NCI-H446 (cell line): ENCODE data around the gene CSNK2A1.
"Not testable (repeated sequence)": the region's sequence is repeated elsewhere in the genome, so short reads cannot be mapped to it uniquely, and the experiment has no call there.

Experiments used
- DNase-seq, 2 experiments: peaks; one replicate each; lab custom pipeline; 2025; lab: John Stamatoyannopoulos, UW

CSNK2A1 gene

GRCh38 chr20:543369-544152 lies at the start of gene CSNK2A1:
CSNK2A1 (minus strand) TSS chr20:543790; CDS start chr20:508551, 35,239 bp downstream.
- DNase-seq: peak; percentile 89 to 96

GRCh38 chr20:592506-592905 lies 48.9 kb upstream of the CSNK2A1 start:
- DNase-seq: no peak

DNA sequence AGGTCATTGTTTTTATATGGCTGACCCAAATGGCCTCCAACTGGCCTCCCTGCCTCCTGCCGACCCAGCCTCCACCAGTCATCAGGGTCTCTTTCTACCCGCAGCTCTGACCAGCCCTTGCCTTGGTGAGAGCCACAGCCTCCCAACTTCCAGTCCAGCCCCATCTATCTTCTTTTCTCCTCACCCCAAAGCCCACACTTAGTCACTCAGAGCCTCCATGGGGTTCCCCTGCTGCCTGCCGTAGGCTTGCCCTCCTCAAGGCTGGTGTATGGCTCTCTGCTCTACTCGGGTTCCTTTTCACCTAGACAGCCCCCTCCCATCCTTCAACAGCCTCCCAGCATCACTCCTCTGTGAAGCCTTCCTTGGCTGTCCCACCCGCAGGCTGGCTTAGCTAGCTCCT lies 48.4 kb upstream of the CSNK2A1 start:
- no peak for DNase-seq

DNA sequence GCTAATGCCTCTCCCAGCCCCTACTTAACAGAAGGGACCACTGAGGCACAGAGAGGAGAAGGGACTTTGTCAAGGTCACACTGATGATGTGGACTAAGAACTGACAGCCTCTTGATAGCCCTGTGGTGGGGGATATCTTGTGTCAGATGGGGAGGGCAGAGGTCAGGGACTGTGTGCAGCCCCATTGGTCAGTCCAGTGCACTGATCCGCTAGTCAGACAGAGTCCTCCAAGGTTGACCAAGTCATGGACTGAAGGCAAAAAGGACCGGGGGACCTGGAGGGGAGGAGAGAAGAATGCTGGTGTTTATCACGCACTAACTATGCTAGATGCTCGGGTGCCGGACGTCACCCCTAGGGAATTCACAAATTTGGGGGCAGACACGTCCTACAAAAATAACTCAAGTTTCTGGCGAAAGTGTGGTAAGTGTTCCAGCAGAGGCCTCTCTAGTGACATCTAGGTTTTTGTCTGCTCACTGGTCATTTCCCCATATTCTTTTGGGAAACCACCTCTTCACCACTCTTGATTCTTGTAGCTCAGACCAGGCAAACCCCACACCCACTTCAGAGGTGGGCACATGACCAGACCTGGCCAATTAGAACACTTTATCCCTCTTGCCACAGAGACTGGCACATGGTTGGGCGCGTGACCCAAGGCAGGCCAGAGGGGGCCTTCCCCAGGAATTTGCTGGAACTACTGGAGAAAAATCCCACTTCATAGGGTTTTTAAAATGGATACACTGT lies 45.5 kb upstream of the CSNK2A1 start:
- DNase-seq: no peak

GRCh38 chr20:588476-588875 lies 44.9 kb upstream of the CSNK2A1 start:
- no peak for DNase-seq

GRCh38 chr20:584971-585301 lies 41.3 kb upstream of the CSNK2A1 start:
- no peak for DNase-seq

DNA sequence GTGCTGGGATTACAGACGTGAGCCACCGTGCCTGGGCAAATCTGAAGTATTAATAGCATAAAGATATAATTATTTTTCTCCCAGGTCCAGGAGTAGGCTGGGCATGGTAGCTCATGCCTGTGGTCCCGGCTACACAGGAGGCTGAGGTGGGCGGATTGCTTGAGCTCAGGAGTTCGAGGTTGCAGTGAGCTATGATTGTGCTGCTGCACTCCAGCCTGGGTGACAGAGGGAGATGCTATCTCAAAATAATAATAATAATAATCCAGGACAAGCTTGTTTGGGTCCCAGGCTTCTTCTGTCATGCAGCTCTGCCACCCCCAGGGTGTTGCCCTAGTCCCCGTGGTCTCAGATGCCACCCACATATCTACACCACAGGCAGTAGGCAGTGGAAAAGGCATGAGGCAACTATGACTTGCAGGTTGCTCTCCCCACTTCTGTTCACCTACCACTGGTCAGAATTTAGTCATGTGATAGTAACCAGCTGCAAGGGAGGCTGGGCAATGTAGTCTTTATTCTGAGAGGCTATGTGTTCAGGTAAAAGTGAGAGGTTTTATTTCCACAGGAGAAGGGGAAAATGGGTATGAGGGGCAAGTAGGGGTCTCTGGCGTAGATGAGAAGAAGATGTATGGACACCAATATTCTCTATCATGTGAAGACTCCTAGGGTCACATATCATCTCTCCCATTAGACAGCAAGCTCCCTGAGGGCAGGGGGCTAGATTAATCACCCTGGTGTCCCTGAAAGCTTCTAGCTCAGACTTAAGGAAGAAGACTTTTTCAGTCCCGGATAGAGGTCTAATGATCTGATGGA lies 40.8 kb upstream of the CSNK2A1 start:
- DNase-seq: no peak

- no peak for DNase-seq
Observed at GRCh38 chr20:582204-582603, 38.6 kb upstream of the CSNK2A1 start.

GRCh38 chr20:578940-579690 lies 35.5 kb upstream of the CSNK2A1 start:
- not testable (repeated sequence) for DNase-seq

GRCh38 chr20:577167-577791 lies 33.7 kb upstream of the CSNK2A1 start:
- peak in 1 of 2 experiments; percentile 19 for DNase-seq

GRCh38 chr20:576156-576555 lies 32.6 kb upstream of the CSNK2A1 start:
- DNase-seq: peak in 1 of 2 experiments; percentile 20

- DNase-seq: no peak
Observed at GRCh38 chr20:575230-575629, 31.6 kb upstream of the CSNK2A1 start.

DNA sequence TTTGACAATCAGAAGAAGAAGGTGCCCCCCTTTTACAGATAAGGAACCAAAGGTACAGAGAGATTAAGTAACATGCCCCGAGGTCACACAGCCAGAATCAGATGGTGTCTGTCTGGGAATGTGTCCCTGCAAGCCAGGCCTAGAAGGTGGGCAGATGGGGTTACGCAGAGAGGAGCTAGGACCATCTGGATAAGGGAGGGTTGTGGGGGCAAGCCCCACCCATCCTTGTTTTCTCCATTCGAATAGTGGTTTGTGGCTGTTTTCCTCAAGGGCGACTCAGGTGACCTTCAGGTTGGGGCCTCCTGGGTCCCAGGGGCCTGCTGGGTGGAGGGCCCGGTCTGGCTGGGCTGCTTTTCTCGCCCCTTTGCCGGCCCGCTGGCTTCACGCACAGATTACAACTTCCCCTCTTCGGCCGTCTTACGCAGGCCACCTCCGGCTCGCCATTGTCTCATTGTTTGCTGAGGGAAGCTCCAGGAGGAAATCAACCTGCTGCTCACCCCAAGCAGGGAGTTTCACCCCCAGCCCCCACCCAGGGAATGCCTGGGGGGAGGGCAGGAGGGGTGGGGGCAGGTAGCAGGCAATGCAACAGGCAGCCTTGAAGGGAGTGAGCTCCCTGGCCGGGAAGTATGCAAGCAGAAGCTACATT lies 30.8 kb upstream of the CSNK2A1 start:
- DNase-seq: no peak

- DNase-seq: no peak
Observed at GRCh38 chr20:573414-574296, 30.1 kb upstream of the CSNK2A1 start.

DNA sequence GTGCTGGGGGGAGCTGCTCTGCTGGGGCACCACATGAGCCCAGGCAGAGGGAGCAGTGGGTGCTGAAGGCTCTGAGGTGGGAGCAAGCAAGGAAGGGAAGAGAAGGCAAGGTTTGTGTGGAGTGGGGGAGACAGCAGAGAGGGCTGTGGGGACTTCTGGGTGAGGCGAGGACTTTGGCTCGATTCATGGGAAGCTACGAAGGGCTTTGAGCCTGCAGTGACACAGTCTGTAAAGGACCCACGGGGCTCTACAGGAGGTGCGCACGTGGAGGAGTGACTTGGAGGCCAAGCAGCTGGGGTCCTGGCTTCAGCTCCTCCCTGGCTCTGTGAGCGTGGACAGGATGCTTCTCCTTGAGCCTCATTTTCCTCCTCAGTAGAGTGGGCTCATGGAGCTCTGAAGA lies 29.1 kb upstream of the CSNK2A1 start:
- no peak for DNase-seq

DNA sequence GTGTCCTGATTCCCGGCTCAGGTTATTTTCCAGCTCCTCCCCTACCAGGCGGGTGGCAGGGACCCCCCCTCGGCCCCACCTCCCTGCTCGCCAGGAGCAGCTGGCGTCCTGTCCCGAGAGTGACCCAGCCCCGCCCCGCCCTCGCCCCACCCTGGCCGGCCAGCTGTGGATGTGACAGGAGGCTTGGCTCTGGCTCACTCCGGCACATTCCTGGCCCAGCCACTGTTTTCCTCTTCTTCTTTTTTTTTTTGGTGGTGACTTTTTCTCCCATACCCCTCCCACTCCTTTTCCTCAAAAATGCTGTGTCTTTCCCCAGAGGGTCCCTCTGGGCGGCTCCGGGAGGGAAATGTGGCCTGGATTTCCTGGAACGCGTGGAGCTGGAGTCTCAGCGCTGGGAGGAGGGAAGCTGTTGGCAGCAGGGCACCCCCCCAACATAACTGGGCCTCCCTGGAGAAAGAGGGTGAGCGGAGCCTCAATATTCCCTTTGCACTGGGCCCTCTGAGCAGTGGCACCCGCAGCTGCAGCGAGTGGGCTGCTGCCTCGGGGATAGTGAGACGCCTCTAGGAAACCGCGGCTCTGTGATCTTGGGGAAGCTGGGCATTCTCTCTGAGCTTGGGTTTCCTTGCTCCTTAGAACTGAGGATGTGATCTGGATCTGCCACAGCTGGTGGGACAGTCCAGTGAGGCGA lies 28.3 kb upstream of the CSNK2A1 start:
- peak in 1 of 2 experiments; percentile 4 for DNase-seq

DNA sequence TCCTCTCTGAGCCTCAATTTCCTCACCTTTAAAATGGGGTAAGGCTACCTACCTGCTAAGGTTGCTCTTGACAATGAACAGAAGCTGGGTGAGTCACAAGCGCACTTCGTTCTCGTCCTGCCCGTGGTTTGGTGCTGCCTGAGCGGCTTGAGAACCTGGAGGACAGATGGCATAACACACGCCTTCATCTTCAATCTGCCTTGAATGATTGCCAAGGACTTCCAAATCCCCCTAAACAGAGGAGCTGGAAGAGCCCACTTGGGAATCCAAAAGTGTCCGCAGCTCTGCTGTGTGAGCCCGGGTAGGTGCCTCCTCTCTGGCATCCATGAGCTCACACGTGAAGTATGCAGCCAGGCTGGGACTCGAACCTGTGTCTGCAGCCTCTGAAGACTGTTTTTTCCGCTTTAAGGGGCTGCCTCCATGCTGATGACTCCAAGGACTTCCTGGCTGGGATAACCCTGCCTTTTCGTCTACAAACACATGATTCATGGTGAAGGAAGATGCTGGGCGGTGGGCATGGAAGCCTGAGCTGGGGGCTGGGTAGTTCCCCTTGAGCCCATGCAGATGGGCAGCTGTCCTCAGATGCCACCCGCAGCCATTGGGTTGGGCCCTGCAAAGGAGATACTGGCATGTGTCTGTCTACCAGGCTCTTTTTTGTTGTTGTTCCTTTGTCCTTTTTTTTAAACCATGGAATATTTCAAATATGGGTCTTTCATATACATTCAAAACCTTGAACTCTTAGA lies 25.3 kb upstream of the CSNK2A1 start:
- peak; percentile 10 to 60 for DNase-seq

GRCh38 chr20:568097-568652 lies 24.6 kb upstream of the CSNK2A1 start:
- no peak for DNase-seq
